HG03045 (cell line): ENCODE measurements around the gene TNK1.

Experiments
- ATAC-seq: cut with Tn5 transposase; IDR thresholded peaks from one replicate; pipeline ENCODE4 v1.9.1; 2021; ENCODE audit warnings: mild to moderate bottlenecking, moderate library complexity; ENCODE audit not compliant: unreplicated experiment

Gene TNK1

DNA sequence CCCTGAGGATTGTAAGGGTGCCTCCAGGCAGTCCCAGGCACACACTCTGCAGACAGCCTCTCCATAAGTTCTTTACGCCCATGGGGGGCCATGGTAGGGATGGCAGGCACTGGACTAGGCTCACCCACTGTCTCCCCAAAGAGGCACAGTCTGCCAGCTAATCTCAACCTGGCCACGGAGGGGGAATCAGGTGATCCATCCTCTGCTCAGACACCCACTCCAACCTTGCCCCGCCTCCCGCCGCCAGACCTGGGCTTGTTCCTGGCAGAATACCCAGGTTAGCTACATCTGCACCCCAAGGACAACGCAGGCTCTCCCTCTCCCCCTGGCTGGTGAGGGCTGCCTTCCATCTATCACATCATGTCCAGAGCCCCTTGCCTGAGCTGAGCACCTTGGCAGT lies 28.0 kb downstream of the TNK1 start:
- no peak for ATAC-seq

DNA sequence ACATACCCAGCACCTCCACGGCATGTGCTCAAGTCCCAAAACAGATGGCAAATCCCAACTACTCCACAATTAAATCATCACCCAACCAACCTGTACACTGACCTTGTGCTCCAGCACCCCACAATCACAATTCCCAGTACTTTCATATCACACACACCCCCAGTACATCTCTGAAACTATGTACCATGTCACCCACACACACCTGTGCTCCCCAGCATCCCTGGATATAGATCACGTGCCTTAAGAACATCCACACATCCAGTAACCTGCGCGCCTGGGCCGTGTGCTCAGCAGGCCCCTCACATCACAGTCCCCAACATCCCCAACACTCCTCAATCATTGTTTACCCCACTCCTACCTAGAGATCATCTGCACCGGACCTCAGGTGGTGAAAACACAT lies 28.8 kb downstream of the TNK1 start:
- no peak for ATAC-seq

DNA sequence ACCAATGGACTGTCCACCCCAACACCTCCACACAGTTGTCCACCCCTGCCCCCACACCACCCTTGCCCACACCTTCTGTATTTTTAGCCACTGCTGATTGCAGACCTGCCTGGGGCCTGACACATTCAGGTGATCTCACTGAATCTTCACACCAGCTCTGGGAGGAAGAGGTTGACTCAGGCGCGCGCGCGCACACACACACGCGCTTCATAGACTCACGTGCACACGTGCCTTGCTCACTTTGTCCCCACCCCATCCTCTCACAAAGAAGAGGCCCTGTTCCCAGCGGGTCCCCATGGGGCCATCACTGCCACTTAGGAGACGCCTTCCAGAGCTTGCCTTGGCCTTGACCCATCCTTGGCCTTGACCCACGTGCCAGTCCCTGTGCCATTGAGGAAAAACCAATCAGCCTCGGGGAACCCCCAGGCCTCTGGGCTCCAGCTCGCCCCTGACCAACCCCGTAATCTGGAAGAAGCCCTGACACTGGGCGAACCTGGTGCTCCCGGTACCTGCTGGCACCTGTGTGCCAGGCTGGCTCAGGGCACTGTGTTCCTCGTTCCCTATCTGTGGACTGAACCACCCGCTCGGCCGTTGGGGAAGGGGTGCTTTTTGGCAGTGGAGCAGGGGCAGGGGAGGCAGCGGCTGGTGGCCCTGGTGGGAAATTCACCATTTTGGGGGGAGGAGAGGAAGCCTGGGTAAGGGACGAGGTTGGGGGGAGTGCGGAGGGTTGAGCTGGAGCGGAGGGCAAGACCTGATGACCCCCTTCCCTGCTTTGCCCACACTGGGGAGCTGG lies 29.9 kb downstream of the TNK1 start:
- ATAC-seq: no peak

DNA sequence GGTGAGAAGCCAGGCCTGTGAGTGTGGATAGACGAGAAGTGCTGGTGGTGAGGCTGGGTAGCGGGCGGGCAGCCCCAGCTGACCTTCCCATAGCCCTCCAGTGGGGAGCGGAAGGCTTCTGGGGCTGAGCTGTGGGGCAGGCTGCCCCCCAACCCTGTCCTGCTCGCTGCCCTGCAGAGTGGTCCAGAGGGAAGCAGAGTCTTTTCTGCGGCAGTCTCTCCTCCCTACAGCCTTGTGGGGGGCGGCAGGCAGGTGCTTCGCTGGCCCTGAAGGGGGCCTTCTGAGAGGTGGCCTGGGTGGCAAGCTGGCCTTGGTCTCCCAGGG lies 30.5 kb downstream of the TNK1 start:
- no peak for ATAC-seq

DNA sequence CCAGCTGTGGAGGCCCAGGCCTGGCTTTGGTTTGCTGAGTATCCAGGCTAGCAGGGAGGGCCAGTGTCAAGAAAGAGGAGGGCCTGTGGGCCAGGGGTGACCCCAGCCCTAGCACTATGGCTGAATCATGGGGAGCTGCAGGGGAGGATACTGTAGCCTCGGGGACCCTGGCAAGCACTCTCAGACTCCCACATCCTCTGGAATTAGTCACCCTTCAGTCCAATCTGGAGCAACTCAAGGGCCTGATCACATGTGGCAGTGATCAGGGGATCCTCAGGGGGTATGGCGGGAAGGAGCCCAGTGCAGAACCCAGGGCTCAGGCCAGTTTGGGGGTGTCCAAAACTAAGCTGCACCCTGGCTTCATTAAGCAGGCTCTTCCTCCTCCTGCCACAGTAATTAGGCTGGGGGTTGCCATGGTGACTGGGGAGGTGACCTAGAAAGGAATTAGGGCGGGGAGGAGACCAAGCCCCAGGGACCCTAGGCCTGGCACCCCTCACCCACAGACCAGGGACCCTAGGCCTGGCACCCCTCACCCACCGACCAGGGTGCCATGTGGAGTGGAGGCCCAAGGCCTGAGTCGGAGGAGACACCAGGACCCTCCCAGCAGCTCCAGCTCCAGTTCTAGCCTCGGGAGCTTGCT lies 32.6 kb downstream of the TNK1 start:
- no peak for ATAC-seq

DNA sequence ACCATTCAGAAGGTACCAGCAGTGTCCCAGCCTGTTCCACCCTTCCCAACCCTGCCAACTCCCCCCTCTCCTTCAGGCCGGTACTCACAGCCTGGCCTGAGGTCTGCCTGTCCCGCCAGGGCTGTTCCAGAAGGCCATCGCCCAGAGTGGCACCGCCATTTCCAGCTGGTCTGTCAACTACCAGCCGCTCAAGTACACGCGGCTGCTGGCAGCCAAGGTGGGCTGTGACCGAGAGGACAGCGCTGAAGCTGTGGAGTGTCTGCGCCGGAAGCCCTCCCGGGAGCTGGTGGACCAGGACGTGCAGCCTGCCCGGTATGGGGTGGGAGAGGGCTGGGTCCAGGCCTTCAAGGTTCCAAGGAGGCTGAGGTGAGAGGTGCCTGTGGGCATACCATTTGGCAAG lies 33.9 kb downstream of the TNK1 start:
- ATAC-seq: no peak

DNA sequence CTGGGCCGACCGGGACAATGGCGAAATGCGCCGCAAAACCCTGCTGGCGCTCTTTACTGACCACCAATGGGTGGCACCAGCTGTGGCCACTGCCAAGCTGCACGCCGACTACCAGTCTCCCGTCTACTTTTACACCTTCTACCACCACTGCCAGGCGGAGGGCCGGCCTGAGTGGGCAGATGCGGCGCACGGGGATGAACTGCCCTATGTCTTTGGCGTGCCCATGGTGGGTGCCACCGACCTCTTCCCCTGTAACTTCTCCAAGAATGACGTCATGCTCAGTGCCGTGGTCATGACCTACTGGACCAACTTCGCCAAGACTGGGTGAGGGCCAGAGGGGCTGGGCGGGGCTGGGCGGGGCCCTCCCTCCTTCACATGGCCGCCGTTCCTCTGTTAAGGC lies 34.9 kb downstream of the TNK1 start:
- no peak for ATAC-seq

DNA sequence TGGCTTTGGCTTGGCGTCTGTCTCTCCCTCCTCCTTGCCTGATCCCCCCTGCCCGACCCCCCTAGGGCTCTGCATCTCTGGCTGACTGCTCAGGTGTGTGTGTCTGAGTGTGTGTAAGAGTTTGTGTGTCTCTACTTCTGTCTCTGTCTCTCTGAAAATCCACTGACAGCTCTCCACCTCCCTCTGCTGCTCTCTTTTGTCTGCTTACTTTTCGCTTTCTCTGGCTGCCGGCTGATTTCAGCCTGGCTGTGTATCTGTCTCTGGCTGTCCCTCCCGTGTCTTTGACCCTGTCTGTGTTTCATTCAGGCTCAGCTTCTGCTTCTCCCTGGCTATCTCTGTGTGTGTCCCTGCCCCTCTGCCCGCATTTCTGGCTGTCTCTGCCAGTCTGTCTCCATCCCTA lies 35.4 kb downstream of the TNK1 start:
- ATAC-seq: no peak

DNA sequence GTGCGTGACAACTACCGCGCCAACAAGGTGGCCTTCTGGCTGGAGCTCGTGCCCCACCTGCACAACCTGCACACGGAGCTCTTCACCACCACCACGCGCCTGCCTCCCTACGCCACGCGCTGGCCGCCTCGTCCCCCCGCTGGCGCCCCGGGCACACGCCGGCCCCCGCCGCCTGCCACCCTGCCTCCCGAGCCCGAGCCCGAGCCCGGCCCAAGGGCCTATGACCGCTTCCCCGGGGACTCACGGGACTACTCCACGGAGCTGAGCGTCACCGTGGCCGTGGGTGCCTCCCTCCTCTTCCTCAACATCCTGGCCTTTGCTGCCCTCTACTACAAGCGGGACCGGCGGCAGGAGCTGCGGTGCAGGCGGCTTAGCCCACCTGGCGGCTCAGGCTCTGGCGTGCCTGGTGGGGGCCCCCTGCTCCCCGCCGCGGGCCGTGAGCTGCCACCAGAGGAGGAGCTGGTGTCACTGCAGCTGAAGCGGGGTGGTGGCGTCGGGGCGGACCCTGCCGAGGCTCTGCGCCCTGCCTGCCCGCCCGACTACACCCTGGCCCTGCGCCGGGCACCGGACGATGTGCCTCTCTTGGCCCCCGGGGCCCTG lies 36.3 kb downstream of the TNK1 start:
- no peak for ATAC-seq

DNA sequence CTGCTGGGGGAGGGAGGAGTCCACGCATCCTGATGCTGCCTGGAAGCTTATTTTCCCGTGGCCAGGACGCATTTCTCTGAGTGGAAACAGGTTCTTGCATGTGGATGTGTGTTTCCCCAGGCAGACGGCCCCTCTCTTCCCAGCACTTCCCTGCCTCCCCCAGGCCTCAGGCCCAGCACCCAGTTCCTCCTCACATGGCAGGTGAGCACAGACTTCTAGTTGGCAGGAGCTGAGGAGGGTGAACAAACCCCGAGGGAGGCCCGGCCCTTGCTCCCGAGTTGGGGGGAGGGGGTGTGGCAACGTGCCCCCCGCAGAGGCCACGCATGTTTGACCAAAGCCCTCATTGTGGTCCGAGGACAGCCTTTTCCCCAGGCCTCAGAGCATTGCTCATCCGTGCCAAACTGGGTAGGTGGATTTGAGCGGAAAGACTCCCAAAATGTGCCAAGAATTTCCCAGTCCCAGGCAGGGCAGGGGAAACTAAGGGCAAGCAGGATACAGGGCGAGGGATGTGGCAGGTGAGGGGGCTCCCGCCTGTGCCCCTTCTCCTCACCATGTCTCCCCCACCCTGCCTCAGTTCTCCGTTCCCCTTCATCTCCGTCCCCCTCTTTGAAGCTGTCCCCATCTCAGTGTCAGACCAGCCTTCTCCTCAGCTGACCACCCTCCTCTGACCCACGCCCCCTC lies 37.7 kb downstream of the TNK1 start:
- ATAC-seq: no peak

DNA sequence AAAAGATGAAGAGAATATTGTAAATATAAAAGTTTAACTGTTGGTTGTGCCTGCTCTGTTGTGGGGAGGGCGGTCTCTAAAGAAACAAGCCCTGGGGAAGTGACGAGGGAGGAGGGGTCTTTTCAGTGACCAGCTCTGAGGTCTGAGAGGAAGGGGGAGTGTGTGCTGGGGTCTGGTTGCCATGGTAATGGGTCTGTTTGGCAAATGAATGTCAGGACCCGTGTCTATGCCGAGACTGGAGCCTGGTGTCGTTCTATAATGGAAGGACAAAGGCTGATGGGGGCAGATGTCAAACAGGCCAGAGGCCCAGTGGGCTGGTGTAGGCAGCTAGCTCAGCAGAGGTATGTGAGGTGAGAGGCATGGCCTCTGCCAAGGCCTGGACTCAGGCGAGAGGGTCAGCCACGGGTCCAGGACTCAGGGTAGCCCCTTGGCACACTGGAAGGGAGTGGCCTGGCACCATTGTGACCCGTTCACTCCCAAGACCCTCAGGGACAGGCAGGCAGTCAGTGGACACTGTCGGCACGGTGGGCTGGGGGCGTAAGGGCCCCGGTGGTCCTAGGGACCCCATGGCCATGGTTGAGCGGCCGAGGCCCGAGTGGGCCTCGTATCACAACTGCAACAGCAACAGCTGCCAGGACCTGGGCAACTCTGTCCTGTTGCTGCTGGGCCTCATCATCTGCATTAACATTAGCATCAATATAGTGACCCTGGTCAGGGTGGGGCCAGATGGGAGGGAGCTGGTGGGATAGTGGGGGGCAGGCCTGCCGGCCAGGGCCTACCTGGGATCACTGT lies 39.1 kb downstream of the TNK1 start, which contains the start of gene SPEM1:
SPEM1 (plus strand) TSS at position 506 of the 792 bp plus-strand sequence; CDS start at position 567, 61 bp downstream.
- ATAC-seq: no peak

DNA sequence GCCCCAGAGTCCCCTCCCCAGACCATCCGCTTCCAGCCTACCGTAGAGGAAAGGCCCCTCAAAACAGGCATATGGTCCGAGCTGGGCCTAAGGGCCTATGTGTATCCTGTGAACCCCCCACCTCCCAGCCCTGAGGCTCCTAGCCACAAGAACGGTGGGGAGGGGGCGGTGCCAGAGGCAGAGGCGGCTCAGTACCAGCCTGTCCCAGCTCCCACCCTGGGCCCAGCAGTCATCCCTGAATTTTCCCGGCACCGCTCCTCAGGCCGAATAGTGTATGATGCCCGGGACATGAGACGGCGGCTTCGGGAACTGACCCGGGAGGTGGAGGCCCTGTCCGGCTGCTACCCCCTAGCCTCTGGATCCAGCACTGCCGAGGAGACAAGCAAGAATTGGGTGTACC lies 40.3 kb downstream of the TNK1 start:
- ATAC-seq: no peak

DNA sequence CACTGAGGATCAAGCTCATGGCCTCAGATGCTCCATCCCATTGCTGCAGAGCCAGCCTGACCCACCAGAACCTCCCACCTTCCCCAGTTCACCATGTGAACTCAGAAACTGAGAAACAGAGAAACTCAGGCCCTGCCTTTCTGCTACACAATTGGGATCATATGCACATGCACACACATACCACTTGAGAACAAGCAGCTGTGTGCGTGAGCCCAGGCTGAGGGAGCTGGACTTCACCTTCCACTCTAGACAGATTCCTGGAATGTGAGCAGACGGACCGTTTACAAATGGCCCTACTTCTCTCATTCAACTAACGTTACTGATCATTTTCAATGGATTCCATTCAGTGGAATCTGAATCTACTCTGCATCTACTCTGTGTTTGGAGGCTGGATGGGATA lies 42.8 kb downstream of the TNK1 start:
- no peak for ATAC-seq

DNA sequence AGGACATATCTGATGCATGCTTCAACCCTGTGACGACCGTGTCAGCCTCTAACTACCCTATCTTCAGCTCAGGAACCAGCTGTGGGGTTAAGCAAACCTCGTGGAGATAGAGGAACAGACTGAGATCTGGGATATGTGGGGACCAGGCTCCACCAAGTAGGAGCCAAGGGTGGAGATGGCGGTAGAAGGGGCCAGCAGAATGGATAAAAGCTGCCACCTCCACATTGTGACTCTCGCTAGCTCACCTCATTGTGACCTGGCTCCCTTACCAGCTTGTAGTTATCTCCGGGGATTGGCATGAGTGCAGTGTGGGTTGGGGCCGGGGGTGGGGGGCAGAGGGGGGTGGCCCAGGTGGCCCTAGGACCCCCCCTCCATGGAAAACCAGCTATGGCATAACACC lies 44.4 kb downstream of the TNK1 start, which contains the start of gene SPEM2:
SPEM2 (plus strand) TSS at position 301 of the 400 bp plus-strand sequence; CDS start at position 374, 73 bp downstream.
- ATAC-seq: no peak

DNA sequence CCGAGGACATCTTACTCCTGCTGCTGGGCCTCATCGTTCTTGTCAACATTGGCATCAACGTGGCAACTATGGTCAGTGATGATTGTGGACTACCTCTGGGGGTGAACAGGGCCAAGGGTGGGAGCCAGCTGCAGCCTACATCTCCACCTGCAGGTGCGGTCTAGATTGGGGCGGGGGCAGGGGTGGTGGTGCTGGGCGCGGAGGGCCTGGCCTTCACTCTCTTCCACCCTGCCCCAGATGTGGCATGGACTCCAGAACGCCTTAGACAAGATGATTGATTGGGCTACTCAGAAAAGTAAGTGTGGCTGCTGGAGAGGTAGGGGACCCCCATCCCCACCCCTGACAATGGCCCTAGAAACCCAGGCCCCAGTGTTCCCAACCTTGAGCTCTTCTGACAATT lies 44.9 kb downstream of the TNK1 start:
- no peak for ATAC-seq

DNA sequence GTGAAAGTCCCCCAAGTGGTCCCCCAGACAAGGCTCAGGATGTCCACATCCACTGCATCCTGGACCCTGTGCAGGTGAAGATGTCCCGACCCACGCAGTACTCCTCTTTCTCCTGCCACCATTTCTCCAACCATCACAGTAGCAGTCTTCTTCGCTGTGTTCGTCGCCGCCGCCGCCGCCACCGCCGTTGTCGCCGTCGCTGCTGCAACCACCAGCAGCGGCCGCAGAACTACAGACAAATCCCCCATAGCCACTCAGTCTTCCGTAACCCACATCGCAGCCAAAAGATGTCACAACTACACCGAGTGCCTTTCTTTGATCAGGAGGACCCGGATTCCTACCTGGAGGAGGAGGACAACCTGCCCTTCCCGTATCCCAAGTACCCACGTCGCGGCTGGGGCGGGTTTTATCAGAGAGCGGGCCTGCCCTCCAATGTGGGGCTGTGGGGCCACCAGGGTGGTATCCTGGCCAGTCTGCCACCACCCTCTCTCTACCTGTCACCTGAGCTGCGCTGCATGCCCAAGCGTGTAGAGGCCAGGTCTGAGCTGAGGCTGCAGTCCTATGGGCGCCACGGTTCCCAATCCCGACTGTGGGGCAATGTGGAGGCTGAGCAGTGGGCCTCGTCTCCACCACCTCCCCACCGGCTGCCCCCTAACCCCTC lies 45.4 kb downstream of the TNK1 start:
- ATAC-seq: no peak

DNA sequence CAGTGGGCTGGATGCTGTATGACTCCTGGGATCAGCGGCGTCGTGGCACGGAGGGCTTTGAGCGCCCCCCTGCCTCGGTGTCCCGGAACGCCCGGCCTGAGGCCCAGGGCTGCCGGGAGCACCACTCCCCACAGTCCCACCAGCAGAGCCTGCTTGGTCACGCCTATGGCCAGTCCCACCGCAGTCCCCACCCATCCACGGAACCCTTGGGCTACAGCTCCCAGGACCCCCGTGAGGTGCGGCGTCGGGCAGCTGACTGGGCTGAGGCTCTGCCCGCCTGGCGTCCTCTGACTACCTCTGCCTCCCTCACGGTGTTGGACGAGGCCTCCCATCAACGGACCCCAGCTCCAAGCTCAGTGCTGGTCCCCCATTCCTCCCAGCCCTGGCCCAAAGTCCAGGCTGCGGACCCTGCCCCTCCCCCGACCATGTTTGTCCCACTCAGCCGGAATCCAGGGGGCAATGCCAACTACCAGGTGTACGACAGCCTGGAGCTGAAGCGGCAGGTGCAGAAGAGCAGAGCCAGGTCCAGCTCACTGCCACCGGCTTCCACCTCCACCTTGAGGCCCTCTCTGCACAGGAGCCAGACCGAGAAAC lies 46.1 kb downstream of the TNK1 start:
- no peak for ATAC-seq

DNA sequence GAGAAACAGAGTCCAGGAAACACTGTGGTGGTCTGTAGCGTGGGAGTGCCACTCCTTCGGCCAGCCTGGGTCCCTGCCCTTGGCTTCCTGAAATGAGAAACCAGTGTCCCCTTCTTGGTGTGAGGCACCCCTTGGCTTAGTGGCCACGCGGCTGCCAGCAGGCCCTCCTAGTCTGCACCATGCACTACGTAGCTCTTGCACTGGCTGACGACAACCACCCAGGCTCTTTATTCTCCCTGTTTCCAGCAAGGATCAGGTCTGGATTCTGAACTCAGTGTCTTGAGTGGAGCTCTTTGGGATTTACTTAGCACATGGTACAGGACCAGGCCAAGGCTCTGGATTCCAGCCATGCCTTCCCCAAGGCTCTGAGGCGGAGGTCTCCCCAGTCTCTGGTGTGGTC lies 46.7 kb downstream of the TNK1 start:
- no peak for ATAC-seq

DNA sequence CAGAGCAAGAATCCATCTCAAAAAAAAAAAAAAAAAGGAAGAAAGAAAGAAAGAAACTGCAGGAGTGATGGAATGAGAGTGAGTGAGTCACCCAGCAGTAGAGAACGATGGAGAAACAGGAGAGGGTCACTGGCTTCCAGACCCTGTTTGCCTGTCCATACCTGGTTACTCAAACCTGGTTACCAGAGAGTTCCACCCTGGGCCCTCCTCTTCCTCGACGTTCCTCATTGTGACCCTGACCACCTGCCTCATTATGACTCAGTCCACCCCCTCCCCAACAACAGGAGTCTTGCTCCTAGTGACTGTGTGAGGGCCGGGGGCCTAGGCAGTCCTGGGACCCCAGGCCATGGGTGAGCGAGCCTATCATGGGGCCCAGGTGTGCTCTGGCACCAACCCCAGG lies 47.7 kb downstream of the TNK1 start, which contains the start of gene SPEM3:
SPEM3 (plus strand) TSS at position 301 of the 400 bp plus-strand sequence; CDS start at position 347, 46 bp downstream.
- ATAC-seq: no peak

DNA sequence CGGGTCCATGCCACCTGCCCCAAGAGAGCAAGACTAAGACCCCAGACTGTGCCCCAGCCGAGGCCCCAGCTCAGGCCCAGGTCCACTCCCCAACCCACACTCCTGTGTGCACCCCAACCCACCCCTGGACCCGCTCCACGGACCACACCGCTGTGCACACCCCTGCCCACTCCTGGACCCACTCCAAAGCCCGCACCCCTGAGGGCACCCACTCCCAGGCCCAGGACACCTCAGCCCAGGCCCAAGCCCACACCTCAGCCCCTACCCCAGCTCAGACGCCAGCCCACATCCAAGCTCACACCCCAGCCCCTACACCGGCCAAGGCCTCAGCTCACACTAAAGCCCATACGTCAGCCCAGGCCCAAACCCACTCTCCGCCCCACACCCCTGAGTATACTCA lies 48.8 kb downstream of the TNK1 start:
- no peak for ATAC-seq
